IPS-15b (cell line): Measurements from ENCODE around the gene ARHGAP19.

Experiments used
- H3K27me3 ChIP-seq: one replicate; pipeline ENCODE4 v1.6.1; 2013; ENCODE audit warnings: low read length; ENCODE audit not compliant: control insufficient read depth, insufficient read depth
- H3K36me3 ChIP-seq: one replicate; pipeline ENCODE4 v1.6.1; 2013; ENCODE audit warnings: low read length; ENCODE audit not compliant: control insufficient read depth, insufficient read depth
- H3K4me1 ChIP-seq: one replicate; pipeline ENCODE4 v1.6.1; 2013; ENCODE audit warnings: mild to moderate bottlenecking, low read length; ENCODE audit not compliant: control insufficient read depth, insufficient read depth
- H3K4me3 ChIP-seq: one replicate; pipeline ENCODE4 v1.5.1; 2013; ENCODE audit warnings: low read depth, low read length
- H3K9ac ChIP-seq: one replicate; pipeline ENCODE4 v1.6.1; 2013; ENCODE audit warnings: low read depth, mild to moderate bottlenecking, low read length
- H3K9me3 ChIP-seq: one replicate; pipeline ENCODE4 v1.6.1; 2013; ENCODE audit warnings: mild to moderate bottlenecking, low read length; ENCODE audit not compliant: control insufficient read depth, insufficient read depth

ARHGAP19 gene

DNA sequence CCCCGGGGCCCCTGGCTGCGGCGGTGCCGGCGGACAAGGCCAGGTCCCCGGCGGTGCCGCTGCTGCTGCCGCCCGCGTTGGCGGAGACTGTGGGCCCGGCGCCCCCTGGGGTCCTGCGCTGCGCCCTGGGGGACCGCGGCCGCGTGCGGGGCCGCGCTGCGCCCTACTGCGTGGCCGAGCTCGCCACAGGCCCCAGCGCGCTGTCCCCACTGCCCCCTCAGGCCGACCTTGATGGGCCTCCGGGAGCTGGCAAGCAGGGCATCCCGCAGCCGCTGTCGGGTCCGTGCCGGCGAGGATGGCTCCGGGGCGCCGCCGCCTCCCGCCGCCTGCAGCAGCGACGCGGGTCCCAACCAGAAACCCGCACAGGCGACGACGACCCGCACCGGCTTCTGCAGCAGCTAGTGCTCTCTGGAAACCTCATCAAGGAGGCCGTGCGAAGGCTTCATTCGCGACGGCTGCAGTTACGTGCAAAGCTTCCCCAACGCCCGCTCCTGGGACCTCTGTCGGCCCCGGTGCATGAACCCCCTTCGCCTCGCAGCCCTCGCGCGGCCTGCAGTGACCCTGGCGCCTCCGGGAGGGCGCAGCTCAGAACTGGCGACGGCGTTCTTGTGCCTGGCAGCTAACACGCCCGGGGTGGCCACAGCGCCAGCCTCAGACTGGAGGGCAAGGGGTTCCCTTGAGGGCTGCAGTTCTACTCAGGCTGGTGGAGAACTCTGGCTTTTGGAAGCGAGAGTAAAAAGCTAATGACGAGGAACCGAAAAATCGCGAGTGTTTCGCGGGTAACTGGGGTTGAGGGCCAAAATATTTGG, 27.4 kb upstream of the ARHGAP19 start:
- Histone ChIP-seq H3K4me3 (peak overlapping the region; percentile 85), H3K36me3 (no peaks in the 10 kb centered on the region), H3K4me1 (peaks cover 7% of the 10 kb centered on the region), H3K9ac (no peak overlapping the region), H3K9me3 (no peaks in the 10 kb centered on the region), H3K27me3 (peaks cover 22% of the 10 kb centered on the region)

DNA sequence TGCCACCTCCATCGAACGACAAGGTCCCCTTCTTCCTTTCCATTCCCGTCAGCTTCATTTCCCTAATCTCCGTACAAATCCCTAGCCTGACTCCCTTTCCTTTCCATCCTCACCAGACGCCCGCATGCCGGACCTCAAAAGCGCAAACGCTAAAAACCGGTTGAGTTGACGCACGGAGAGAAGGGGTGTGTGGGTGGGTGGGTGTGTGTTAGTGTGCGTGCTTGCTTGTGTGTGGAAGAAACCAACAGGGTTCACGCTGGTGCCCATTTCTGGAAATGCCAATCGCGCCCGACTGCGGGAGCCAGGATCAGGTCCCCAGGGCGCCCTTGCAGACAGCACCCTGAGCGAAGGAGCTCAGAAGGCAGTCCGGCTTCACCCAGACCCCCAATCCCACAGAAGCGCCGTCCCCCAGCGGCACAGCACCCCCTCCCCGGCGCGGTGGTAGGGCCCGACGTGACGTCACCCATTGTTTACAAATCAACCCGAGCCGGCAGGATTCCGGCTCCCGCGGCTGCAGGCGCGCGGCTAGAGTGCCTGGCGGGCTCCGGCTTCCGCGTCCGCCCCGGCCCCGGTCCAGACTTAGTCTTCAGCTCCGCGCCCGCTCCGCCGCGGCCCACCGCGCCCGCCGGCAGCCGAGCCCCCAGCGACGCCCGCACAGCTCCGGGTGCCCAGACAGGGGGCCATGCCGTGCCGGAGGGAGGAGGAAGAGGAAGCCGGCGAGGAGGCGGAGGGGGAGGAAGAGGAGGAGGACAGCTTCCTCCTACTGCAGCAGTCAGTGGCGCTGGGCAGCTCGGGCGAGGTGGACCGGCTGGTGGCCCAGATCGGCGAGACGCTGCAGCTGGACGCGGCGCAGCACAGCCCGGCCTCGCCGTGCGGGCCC, 26.6 kb upstream of the ARHGAP19 start, which contains the start of gene FRAT1:
TSS of gene FRAT1 (plus strand) at position 500 of the 880 bp plus-strand sequence. CDS start at position 683, 183 bp downstream.
- Histone ChIP-seq H3K36me3 (no peaks in the 10 kb centered on the region), H3K9ac (peak within 1 kb of the TSS; percentile 99), H3K4me3 (peak within 1 kb of the TSS; percentile 85), H3K9me3 (no peaks in the 10 kb centered on the region), H3K27me3 (peaks cover 22% of the 10 kb centered on the region), H3K4me1 (peaks cover 7% of the 10 kb centered on the region)

DNA sequence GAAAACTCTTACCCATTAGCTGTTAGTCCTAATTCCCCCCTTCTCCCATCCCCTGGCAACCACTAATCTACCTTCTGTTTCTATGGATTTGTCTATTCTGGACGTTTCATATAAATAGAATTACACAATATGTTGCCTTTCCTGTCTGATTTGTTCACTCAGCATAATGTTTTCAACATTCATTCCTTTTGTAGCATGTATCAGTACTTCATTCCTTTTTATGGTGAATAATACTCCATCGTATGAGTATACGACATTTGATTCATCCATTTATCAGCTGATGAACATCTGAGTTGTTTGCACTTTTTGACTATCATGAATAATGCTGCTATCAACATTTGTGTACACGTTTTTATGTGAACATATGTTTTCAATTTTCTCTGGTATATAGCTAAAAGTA, 22.2 kb upstream of the ARHGAP19 start:
- Histone ChIP-seq H3K4me1 (no peaks in the 10 kb centered on the region), H3K36me3 (no peaks in the 10 kb centered on the region), H3K9me3 (no peaks in the 10 kb centered on the region), H3K4me3 (no peak overlapping the region), H3K9ac (no peak overlapping the region), H3K27me3 (no peaks in the 10 kb centered on the region)

DNA sequence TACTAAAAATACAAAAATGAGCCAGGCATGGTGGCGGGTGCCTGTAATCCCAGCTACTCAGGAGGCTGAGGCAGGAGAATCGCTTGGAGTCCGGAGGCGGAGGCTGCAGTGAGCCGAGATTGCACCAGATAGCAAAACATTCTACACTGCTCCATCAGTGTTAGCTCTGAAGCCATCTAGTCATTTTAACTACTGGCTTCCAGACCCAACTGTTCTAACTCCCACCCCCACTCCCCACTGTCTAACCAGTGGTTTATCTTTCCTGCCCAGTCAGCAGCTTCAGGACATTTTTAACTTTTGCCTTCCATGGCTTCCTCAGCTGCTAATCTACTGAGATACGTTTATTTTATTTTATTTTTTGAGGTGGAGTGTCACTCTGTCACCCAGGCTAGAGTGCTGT, 20.5 kb upstream of the ARHGAP19 start:
- no peak overlapping the region for H3K9ac ChIP-seq
- no peaks in the 10 kb centered on the region for H3K4me1 ChIP-seq
- H3K27me3 ChIP-seq: no peaks in the 10 kb centered on the region
- no peaks in the 10 kb centered on the region for H3K9me3 ChIP-seq
- H3K4me3 ChIP-seq: no peak overlapping the region
- no peaks in the 10 kb centered on the region for H3K36me3 ChIP-seq

DNA sequence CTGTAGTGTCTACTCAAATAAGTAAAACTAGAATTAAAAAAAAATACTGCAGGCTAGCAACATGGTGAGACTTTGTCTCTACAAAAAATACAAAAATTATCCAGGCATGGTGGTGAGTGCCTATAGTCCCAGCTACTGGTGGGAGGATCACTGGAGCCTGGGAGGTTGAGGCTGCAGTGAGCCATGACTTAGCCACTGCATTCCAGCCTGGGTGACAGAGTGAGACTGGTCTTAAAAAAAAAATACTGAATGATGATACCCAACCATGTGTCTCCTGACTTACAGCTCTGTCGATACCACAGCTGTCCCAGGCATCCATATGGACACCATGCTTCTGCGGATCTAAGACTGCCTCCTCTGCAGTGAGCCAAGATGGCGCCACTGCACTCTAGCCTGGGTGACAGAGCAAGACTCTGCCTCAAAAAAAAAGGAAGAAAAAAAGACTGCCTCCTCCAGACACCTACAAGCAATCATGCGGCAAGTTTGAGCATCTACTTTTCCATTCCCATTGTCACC, 18.7 kb upstream of the ARHGAP19 start:
- peaks cover 2% of the 10 kb centered on the region for H3K27me3 ChIP-seq
- no peak overlapping the region for H3K4me3 ChIP-seq
- no peaks in the 10 kb centered on the region for H3K4me1 ChIP-seq
- H3K36me3 ChIP-seq: no peaks in the 10 kb centered on the region
- H3K9me3 ChIP-seq: no peaks in the 10 kb centered on the region
- no peak overlapping the region for H3K9ac ChIP-seq

DNA sequence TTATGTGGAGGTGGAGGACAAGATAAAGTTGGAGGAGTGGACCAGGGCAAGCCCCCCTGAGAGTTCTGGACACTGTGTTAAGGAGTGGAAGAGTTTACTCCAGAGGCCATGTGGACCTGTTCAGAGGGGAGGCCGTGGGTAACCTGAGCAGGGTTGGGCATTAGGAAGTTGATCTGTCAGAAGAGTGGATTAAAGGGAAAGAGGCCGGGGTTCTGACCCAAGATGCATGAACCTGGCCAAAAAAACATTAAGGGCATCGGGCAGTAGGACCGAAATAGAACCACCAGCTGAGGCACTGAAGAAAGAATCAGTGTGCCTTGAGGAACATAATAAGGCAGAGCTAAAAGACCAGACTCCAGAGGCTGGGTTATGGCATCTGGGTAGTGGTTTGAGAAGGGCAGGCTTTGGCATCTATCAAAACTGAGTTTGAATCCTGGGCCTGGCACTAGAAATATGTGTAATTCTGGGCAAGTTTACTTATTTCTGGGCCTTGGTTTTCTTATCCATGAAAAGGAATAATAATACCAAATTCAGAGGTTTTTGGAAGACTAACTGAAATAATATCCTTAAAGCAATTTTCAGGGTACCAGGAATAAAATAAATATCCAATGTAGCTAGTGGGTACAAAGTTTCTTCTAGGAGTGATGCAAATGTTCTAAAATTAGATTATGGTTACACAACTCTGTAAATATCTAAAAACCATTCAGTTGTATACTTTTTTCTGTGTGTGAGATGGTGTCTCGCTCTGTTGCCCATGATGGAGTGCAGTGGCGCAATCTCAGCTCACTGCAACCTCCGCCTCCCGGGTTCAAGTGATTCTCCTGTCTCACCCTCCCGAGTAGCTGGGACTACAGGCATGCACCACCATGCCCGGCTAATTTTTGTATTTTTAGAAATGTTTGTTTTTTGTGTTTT, 15.7 kb upstream of the ARHGAP19 start:
- H3K9me3 ChIP-seq: no peaks in the 10 kb centered on the region

DNA sequence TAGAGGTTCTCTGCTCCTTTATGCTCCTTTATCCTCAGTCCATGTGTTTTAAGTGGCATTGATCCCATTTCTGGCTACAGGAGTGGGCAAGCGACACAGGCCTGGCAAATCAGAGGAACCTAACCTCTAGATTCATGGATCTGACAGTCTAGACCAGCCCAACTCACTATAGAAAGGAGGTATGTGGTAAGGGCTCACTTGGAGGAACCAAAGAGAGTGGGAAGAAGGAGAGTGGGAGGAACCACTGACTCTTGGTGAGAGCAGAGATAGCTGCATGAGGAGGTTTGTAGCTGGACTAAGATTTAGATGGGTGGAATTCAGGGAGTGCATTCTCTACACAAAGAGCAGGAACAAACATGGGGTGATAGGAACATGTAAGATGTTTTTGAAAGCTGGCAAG, 15.0 kb upstream of the ARHGAP19 start:
- Histone ChIP-seq H3K36me3 (no peaks in the 10 kb centered on the region), H3K4me1 (no peaks in the 10 kb centered on the region), H3K9ac (no peak overlapping the region), H3K4me3 (no peak overlapping the region), H3K9me3 (no peaks in the 10 kb centered on the region), H3K27me3 (peaks cover 2% of the 10 kb centered on the region)

More for the DNA sequence above, 15.7 kb upstream of the ARHGAP19 start:
- peaks cover 2% of the 10 kb centered on the region for H3K27me3 ChIP-seq
- no peaks in the 10 kb centered on the region for H3K36me3 ChIP-seq
- H3K4me1 ChIP-seq: no peaks in the 10 kb centered on the region
- H3K4me3 ChIP-seq: no peak overlapping the region
- no peak overlapping the region for H3K9ac ChIP-seq

DNA sequence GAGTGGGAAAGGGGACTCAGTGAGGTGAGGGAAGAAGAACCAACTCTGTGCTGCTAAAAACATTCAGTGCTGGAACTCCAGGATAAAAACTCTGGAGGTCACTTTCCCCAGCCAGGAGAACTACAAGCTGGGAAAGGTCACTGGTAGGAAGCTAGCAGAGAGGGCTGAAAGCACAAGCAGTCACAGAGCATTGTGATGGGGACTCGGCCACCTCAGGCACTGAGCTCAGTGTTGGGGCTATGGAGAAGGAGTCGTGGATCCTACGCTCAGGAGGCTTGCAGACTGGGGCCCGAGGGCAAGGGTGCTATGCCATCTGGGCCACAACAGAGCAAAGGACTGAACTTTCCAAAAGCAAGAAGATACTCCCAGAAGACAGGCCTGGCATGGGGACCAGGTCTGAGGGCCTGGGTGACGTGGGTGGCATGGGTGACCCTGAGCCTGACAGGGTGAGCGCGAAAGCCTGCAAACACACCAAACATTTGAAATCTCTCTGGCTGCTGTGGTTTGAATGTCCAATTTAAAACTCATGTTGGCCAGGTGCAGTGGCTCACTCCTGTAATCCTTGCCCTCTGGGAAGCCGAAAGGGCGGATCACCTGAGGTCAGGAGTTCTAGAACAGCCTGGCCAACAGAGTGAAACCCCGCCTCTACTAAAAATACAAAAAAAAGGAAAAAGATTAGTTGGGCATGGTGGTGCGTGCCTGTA, 9.8 kb upstream of the ARHGAP19 start:
- H3K4me3 ChIP-seq: no peak overlapping the region
- H3K9ac ChIP-seq: no peak overlapping the region
- H3K4me1 ChIP-seq: no peaks in the 10 kb centered on the region
- H3K27me3 ChIP-seq: no peaks in the 10 kb centered on the region
- no peaks in the 10 kb centered on the region for H3K9me3 ChIP-seq
- no peaks in the 10 kb centered on the region for H3K36me3 ChIP-seq

DNA sequence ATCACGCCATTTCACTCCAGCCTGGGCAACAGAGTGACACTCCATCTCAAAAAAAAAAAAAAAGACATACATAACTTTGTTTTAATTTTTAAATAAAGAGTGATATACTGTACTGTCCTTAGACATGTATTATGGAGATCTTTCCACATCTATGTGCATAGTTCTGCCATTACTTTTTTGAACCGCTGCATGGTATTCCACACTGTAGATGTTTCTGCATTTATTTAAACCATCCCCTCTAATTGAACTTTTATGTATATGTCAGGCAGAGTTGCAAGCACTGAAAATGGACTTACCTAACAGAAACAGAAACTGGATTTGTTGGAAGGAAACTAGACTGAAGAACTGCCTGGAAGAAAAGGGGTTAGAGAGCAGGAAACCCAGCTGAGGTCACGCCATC, 8.5 kb upstream of the ARHGAP19 start:
- no peaks in the 10 kb centered on the region for H3K9me3 ChIP-seq
- H3K36me3 ChIP-seq: no peaks in the 10 kb centered on the region
- no peak overlapping the region for H3K4me3 ChIP-seq
- no peak overlapping the region for H3K9ac ChIP-seq
- H3K4me1 ChIP-seq: no peaks in the 10 kb centered on the region
- H3K27me3 ChIP-seq: no peaks in the 10 kb centered on the region

DNA sequence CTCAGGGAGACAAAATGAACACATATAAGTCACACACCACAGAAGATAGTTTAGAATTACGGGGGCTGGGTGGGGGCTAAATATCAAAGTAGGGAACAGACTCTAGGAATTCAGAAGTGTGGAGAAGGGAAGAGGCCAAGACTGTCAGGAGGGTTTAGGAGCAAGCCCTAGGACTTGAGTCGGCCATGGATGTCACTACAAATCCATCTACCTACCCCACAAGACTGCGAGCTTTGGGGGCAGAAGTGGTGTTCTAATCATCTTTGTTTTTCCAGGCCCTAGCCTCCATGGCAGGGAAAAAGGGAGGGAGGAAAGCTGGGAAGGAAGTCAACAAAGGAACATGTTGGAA, 5.8 kb upstream of the ARHGAP19 start:
- Histone ChIP-seq H3K4me3 (no peak overlapping the region), H3K27me3 (no peaks in the 10 kb centered on the region), H3K36me3 (no peaks in the 10 kb centered on the region), H3K9me3 (no peaks in the 10 kb centered on the region), H3K9ac (no peak overlapping the region), H3K4me1 (no peaks in the 10 kb centered on the region)
